Calu3 (cell line): ENCODE measurements around the gene TRAPPC5. TPM values are rescaled to one million over a fixed set of nuclear protein-coding genes. Genes with fewer than 3 reads are reported as not detected.

Experiments
- Bru-seq: library from RNA; stranded (reverse); fragments of 400-500 nt; gene quantifications from one replicate; lab custom pipeline; 2021; lab: Mats Ljungman, UMichigan
- BruChase-seq, 2 experiments: library from RNA; stranded (reverse); fragments of 400-500 nt; gene quantifications; one replicate each; lab custom pipeline; 2021; lab: Mats Ljungman, UMichigan
- BruUV-seq: library from RNA; stranded (reverse); fragments of 400-500 nt; replicated peaks from 2 replicates; lab custom pipeline; 2021; lab: Mats Ljungman, UMichigan
- CTCF ChIA-PET: fragments of 300-600 bp; sonication (Branson Sonifier 250); formaldehyde crosslinking; loops from one replicate; lab custom pipeline; 2022; ENCODE audit warnings: antibody characterized with exemption; lab: Charles Lee
- DNase-seq: peaks from one replicate; pipeline ENCODE4 v3.0.0; 2022
- H3K27ac Mint-ChIP-seq: one replicate; pipeline ENCODE4 v1.8.0; 2022; ENCODE audit warnings: mixed read lengths; ENCODE audit not compliant: unreplicated experiment
- H3K27me3 Mint-ChIP-seq: one replicate; pipeline ENCODE4 v1.8.0; 2022; ENCODE audit warnings: mixed read lengths; ENCODE audit not compliant: unreplicated experiment
- H3K36me3 Mint-ChIP-seq: one replicate; pipeline ENCODE4 v1.8.0; 2022; ENCODE audit warnings: mild to moderate bottlenecking, moderate library complexity, mixed read lengths; ENCODE audit not compliant: insufficient read depth, unreplicated experiment
- H3K4me1 Mint-ChIP-seq: one replicate; pipeline ENCODE4 v1.8.0; 2022; ENCODE audit warnings: mild to moderate bottlenecking, low read depth, mixed read lengths; ENCODE audit not compliant: unreplicated experiment
- H3K4me3 Mint-ChIP-seq: one replicate; pipeline ENCODE4 v1.8.0; 2022; ENCODE audit warnings: mild to moderate bottlenecking, low read depth, moderate library complexity, mixed read lengths; ENCODE audit not compliant: unreplicated experiment
- H3K9me3 Mint-ChIP-seq: one replicate; pipeline ENCODE4 v1.8.0; 2022; ENCODE audit warnings: low read depth, mixed read lengths; ENCODE audit not compliant: unreplicated experiment
- CTCF ChIP-seq: fragments of 200-600 bp; IDR thresholded peaks from one replicate; pipeline ENCODE4 v1.8.0; 2022; ENCODE audit warnings: antibody characterized with exemption; ENCODE audit not compliant: unreplicated experiment
- intact Hi-C: fragments of 100-400 bp; cut with micrococcal nuclease; formaldehyde crosslinking; loops from one replicate; pipeline ENCODE4 v1.10.0; 2022; ENCODE audit not compliant: unreplicated experiment
- long read RNA-seq: library from polyadenylated mRNA; stranded (forward); transcript quantifications from one replicate; pipeline ENCODE4 v2.0.0, GENCODE V29; 2022
- total RNA-seq: library from RNA; stranded (reverse); gene quantifications from 2 replicates; pipeline ENCODE4 v1.2.3, GENCODE V29; 2022

The TRAPPC5 gene
- total RNA-seq (82.4 and 87.3 TPM in 2 replicates), Bru-seq, nascent RNA (percentile 36 among the genes with signal in this experiment), BruChase-seq, experiment 1, labeled RNA remaining after a 6-hour chase (percentile 42 among the genes with signal in this experiment), BruChase-seq, experiment 2, labeled RNA remaining after a 2-hour chase (percentile 47 among the genes with signal in this experiment)
- long read RNA-seq, full-length matches to known transcripts = 121 of 122 reads
- long read RNA-seq, partial matches to known transcripts = 0 of 122 reads
- long read RNA-seq, other reads (novel, unspliced or antisense) = 1 of 122 reads

GRCh38 chr19:7680606-7681339 lies at the start of gene TRAPPC5:
Gene TRAPPC5, plus strand, starts transcription at chr19:7680833. Its CDS starts 1,421 bp downstream, at chr19:7682254.
- Mint-ChIP-seq H3K4me3 (peak within 1 kb of the TSS; percentile 85), H3K9me3 (no peaks in the 10 kb centered on the region), H3K27ac (peak within 1 kb of the TSS; percentile 20), H3K27me3 (peaks cover 51% of the 10 kb centered on the region), H3K4me1 (peaks cover 7% of the 10 kb centered on the region), H3K36me3 (peaks cover 33% of the 10 kb centered on the region)
- intact Hi-C loops = loop anchor here (2.0 kb wide), 2 partner anchors 112 to 118 kb away; no protein-coding TSS in a partner anchor
- DNase-seq = peak; percentile 81
- CTCF ChIA-PET = interaction anchor here (0.6 to 2.1 kb wide), 10 partner anchors 31 to 262 kb away, joined by 3 to 51 read pairs (median 4); partner anchors contain the start of genes PET100, TIMM44 and XAB2
- BruUV-seq = no TSS peak
- TF ChIP-seq CTCF = peak; percentile 88

DNA sequence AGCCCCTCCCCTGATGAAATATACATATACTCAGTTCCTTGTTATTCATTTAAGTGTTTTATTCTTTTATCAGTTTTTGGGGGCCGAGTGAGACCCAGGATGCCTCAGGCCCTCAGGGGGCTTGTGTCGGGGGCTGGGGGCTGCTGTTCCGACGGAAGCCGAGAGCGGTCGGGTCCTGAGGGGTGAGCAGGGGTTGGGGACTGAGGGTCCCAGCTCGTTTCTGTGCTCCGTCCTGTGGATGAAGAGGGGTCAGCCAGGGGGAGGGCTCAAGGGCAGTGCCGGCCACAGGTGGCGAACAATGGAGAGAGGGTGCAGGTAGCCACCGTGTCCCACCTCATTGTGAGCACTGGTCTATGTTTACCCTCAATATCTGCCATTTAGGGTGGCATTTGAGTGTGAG lies 49.1 kb upstream of the TRAPPC5 start:
- no peak for TF ChIP-seq CTCF
- Mint-ChIP-seq H3K36me3 (peaks cover 39% of the 10 kb centered on the region), H3K27ac (no peak overlapping the region), H3K27me3 (no peaks in the 10 kb centered on the region), H3K4me1 (peaks cover 7% of the 10 kb centered on the region), H3K4me3 (no peak overlapping the region), H3K9me3 (no peaks in the 10 kb centered on the region)
- CTCF ChIA-PET = no interaction called here
- BruUV-seq = no TSS peak
- no peak for DNase-seq
- intact Hi-C loops = no loop called here

DNA sequence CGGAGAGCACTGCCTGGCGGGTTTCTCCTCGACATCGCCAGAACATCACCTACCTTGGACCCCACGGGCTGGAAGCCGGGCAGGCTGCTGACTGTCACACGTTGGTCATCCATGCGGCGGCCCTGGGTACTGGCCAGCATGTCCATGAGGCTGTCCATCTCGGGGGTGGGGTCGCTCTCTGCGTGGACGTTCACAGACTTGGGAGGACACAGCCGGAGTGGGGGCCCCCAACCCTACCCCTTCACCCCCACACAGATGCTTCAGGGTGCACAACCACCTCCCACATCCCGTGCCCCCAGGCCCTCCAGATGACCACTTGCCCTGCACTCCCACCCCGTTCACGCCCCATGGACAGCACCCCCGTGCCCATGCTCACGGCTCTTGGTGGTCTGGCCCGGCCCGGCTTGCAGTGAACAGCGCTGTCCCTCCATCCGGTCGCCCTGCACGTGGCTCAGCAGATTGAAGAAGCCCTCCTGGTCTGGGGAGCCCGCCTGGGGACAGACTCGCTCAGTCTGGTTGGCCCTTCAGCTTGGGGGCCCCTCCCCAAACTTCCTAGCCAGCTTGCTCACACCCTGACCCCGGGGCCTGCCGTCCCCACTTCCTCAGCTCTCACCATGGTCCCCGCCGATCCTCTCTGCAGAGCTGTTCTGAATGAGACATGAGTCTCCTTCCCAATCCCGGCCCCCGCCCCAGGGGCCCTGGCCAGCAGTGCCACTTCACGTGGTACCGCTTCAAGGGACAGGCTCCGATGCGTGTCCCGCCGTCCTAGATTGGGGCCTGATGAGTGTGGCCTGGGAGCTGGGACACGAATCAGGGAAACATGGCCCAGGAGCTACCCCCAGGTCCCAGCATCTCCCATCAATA lies 48.1 kb upstream of the TRAPPC5 start:
- DNase-seq = no peak
- intact Hi-C loops = no loop called here
- Mint-ChIP-seq H3K27me3 (no peaks in the 10 kb centered on the region), H3K9me3 (no peaks in the 10 kb centered on the region), H3K27ac (no peak overlapping the region), H3K4me3 (no peak overlapping the region), H3K4me1 (peaks cover 7% of the 10 kb centered on the region), H3K36me3 (peaks cover 49% of the 10 kb centered on the region)
- CTCF ChIA-PET = no interaction called here
- BruUV-seq = no TSS peak
- no peak for TF ChIP-seq CTCF

- H3K27me3 Mint-ChIP-seq = no peaks in the 10 kb centered on the region
- DNase-seq = no peak
- peaks cover 53% of the 10 kb centered on the region for H3K36me3 Mint-ChIP-seq
- intact Hi-C loops = no loop called here
- no peaks in the 10 kb centered on the region for H3K9me3 Mint-ChIP-seq
- no peaks in the 10 kb centered on the region for H3K4me1 Mint-ChIP-seq
- H3K27ac Mint-ChIP-seq = no peak within 1 kb of the TSS
- no peak within 1 kb of the TSS for H3K4me3 Mint-ChIP-seq
- CTCF ChIA-PET = no interaction called here
- no peak for TF ChIP-seq CTCF
- BruUV-seq = no TSS peak
Measured at GRCh38 chr19:7633698-7634097, 46.9 kb upstream of the TRAPPC5 start, which contains the start of gene PCP2. Gene PCP2, minus strand, starts transcription at chr19:7633719. Its CDS starts 262 bp downstream, at chr19:7633457.
